Measurements from ENCODE around the gene PPA2. TPM values are rescaled to one million over a fixed set of nuclear protein-coding genes. Genes with fewer than 3 reads are reported as not detected.

Gene PPA2
- total RNA-seq, 1 experiment from 2014 or later: 76.4 TPM

DNA sequence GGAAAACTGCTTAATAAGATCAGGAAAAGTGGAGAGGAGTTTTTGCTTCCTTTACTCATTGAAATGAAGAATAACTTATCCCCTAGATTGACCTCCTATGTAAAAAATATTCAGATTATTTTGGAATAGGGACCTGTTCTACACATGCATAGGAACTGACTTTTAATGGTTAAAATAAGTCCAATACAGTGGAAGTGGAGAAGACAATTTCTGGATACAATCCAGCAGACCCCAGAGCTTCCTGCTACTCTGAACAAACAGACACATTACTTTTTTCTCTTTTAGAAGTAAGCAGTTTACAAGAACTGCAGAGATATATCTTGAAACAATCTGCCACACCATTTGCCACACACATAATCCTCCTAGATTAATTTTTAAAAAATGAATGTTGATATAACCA, 129.7 kb downstream of the PPA2 start:
- H3K4me3 Mint-ChIP-seq: no peak overlapping the region
- Histone ChIP-seq H2BK20ac (ENCODE audit: low read depth, low read length, poor library complexity, severe bottlenecking) (no peak overlapping the region), H2BK5ac (ENCODE audit: insufficient read length, low read length) (no peak overlapping the region)

More for the DNA sequence above, 129.7 kb downstream of the PPA2 start:
- no peak overlapping the region for H3T11ph ChIP-seq (ENCODE audit: low read length)
- H3K9me3 Mint-ChIP-seq: no peaks in the 10 kb centered on the region
- TF ChIP-seq, protein P1, sequence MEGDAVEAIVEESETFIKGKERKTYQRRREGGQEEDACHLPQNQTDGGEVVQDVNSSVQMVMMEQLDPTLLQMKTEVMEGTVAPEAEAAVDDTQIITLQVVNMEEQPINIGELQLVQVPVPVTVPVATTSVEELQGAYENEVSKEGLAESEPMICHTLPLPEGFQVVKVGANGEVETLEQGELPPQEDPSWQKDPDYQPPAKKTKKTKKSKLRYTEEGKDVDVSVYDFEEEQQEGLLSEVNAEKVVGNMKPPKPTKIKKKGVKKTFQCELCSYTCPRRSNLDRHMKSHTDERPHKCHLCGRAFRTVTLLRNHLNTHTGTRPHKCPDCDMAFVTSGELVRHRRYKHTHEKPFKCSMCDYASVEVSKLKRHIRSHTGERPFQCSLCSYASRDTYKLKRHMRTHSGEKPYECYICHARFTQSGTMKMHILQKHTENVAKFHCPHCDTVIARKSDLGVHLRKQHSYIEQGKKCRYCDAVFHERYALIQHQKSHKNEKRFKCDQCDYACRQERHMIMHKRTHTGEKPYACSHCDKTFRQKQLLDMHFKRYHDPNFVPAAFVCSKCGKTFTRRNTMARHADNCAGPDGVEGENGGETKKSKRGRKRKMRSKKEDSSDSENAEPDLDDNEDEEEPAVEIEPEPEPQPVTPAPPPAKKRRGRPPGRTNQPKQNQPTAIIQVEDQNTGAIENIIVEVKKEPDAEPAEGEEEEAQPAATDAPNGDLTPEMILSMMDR (conservative IDR thresholded peaks at IDR 0.05): no peak
- no peak for DNase-seq
- H3K14ac ChIP-seq (ENCODE audit: insufficient read depth, low read length): no peak overlapping the region
- H3K9ac ChIP-seq (ENCODE audit: extremely low read depth, insufficient read length, low read length): no peak overlapping the region
- H2BK120ac ChIP-seq (ENCODE audit: low read depth, low read length, poor library complexity, severe bottlenecking): no peak overlapping the region
- no peaks in the 10 kb centered on the region for H3K4me1 Mint-ChIP-seq
- H3K27me3 ChIP-seq (ENCODE audit: insufficient read depth, low read length): no peaks in the 10 kb centered on the region
- no peaks in the 10 kb centered on the region for H3K9me3 ChIP-seq (ENCODE audit: control insufficient read depth, low read depth, low read length)
- H3K79me2 ChIP-seq (ENCODE audit: insufficient read depth, low read length): no peaks in the 10 kb centered on the region
- no peak overlapping the region for H2BK12ac ChIP-seq (ENCODE audit: insufficient read length, low read depth, low read length)
- H2AFZ ChIP-seq (ENCODE audit: low read length): no peak overlapping the region
- H3K27me3 Mint-ChIP-seq (ENCODE audit: low read depth): no peaks in the 10 kb centered on the region; the same call in 1 of the 2 replicates
- H4K20me1 ChIP-seq (ENCODE audit: control insufficient read depth, insufficient read depth, insufficient read length): no peaks in the 10 kb centered on the region
- H4K5ac ChIP-seq (ENCODE audit: insufficient read length, low read depth, low read length): no peak overlapping the region
- H3K79me1 ChIP-seq (ENCODE audit: insufficient read depth, low read depth, low read length, poor library complexity, severe bottlenecking): no peaks in the 10 kb centered on the region
- no peak overlapping the region for H3K56ac ChIP-seq (ENCODE audit: insufficient read length, low read depth, low read length)
- no peak overlapping the region for H4K8ac ChIP-seq (replicated peaks; ENCODE audit: insufficient read length, low read depth, low read length)
- no peak overlapping the region for H3K4me2 ChIP-seq (ENCODE audit: insufficient read depth, insufficient read length, low read length)
- H3K4ac ChIP-seq (ENCODE audit: low read depth, low read length): no peak overlapping the region
- no peak overlapping the region for H3K27ac Mint-ChIP-seq
- no peak overlapping the region for H3K27ac ChIP-seq (ENCODE audit: insufficient read length, low read depth, low read length)
- no peak overlapping the region for H4K91ac ChIP-seq (ENCODE audit: insufficient read length, low read depth, low read length)
- no peak overlapping the region for H2AK5ac ChIP-seq (ENCODE audit: insufficient read length, low read length)
- no peak overlapping the region for H3K18ac ChIP-seq (ENCODE audit: insufficient read length, low read depth, low read length)
- H3K23me2 ChIP-seq (ENCODE audit: insufficient read length, low read depth, low read length, poor library complexity, severe bottlenecking): no peaks in the 10 kb centered on the region
- no peak overlapping the region for H2BK15ac ChIP-seq (ENCODE audit: low read depth, low read length)
- H3K4me1 ChIP-seq (ENCODE audit: insufficient read depth, low read length): no peaks in the 10 kb centered on the region
- no peaks in the 10 kb centered on the region for H3K36me3 Mint-ChIP-seq (ENCODE audit: insufficient read depth in 1 of 3, low read depth in 3 of 3)
- no peak overlapping the region for H3K23ac ChIP-seq (ENCODE audit: insufficient read length, low read depth, low read length)

All from H9 (cell line).